Erythroblast (primary cell): Measurements from ENCODE around the gene FNBP1L.

Experiments used
- GATA1 ChIP-seq: IDR thresholded peaks from 2 replicates; pipeline ENCODE4 v1.6.1; 2011; ENCODE audit warnings: low read depth, mild to moderate bottlenecking, control low read depth, low read length, moderate library complexity
- POLR2A ChIP-seq: IDR thresholded peaks from 2 replicates; pipeline ENCODE4 v1.6.1; 2011; ENCODE audit warnings: mild to moderate bottlenecking, low read length

DNA sequence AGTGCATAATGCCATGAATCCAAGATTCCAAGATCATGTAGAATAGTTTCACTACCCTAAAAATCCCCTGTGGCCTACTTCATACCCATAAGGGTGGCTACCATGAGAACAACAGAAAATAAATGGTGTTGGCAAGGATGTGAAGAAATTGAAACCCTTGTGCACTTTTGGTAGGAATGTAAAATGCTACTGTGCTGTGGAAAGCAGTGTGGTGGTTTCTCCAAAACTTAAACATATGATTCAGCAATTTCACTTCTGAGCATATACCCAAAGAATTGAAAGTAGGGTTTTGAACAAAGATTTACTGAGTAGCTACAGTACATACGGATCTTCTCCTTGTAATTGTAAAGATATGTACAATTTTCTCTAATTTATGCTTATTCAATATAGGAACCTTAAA lies 16.0 kb downstream of the FNBP1L start:
- TF ChIP-seq POLR2A, result no peak
- no peak for TF ChIP-seq GATA1
